Right lobe of liver (tissue), 6 donors: ENCODE measurements around the gene ZNF511. TPM values are rescaled to one million over a fixed set of nuclear protein-coding genes. Genes with fewer than 3 reads are reported as not detected.

Experiments used
- ATAC-seq, 4 donors: fragments of 200-7000 bp; cut with Tn5 transposase; one replicate each; pipeline ENCODE4 v1.9.1; 2020; ENCODE audit warnings: mild to moderate bottlenecking in 4 of 4, moderate library complexity in 4 of 4
- DNase-seq, 3 donors: peaks; one replicate each; pipeline ENCODE4 v3.0.0-alpha.2; 2020
- H3K27ac ChIP-seq, 3 donors: fragments of 200-600 bp; one replicate each; pipeline ENCODE4 v1.8.0; 2022
- H3K27me3 ChIP-seq, 2 donors: fragments of 200-600 bp; one replicate each; pipeline ENCODE4 v1.8.0; 2022
- H3K36me3 ChIP-seq, 4 donors: fragments of 200-600 bp; sonication (generic) in 1 of 4; one replicate each; pipeline versions ENCODE4 v1.5.1 to v1.8.0; 2017 to 2022; ENCODE audit warnings: control low read depth in 1 of 4
- H3K4me1 ChIP-seq, 4 donors: fragments of 200-600 bp; sonication (generic) in 1 of 4; one replicate each; pipeline versions ENCODE4 v1.5.1 to v1.8.0; 2017 to 2022; ENCODE audit warnings: control low read depth in 1 of 4
- H3K4me3 ChIP-seq, 3 donors: fragments of 200-600 bp; one replicate each; pipeline ENCODE4 v1.8.0; 2022
- H3K9me3 ChIP-seq, 4 donors: fragments of 200-600 bp; sonication (generic) in 1 of 4; one replicate each; pipeline versions ENCODE4 v1.5.1 to v1.8.0; 2017 to 2022; ENCODE audit warnings: control low read depth in 1 of 4
- POLR2A ChIP-seq: fragments of 450-650 bp; IDR thresholded peaks from one replicate; pipeline ENCODE4 v1.6.1; 2017; ENCODE audit warnings: antibody characterized with exemption, mild to moderate bottlenecking
- WGBS: methylation state at CpG from one replicate; pipeline ENCODE4 v1.1.6; 2018; ENCODE audit warnings: low coverage, low lambda C conversion rate; ENCODE audit not compliant: insufficient coverage; ENCODE audit errors: missing lambda C conversion rate; 5-methylcytosine and 5-hydroxymethylcytosine counted together
- intact Hi-C, 2 donors: fragments of 100-400 bp; cut with DNase I; formaldehyde crosslinking; loops; one replicate each; pipeline versions ENCODE4 v1.11.2 to v1.14.1; 2022
- small RNA-seq, 2 experiments: library from RNA; depleted of rRNA; stranded (forward); fragments of <200 nt; gene quantifications; one replicate each; pipeline ENCODE3, GENCODE V24; 2016
- total RNA-seq, 6 experiments: library from RNA; depleted of rRNA in 2 of 6; stranded (reverse); fragments of >200 nt in 2 of 6; fragmentation: NEBNext Ultra II Directional in 3 of 6; extraction: Animal tissue kit (Norgen Biotek cat#: 25700) in 3 of 6; gene quantifications; one replicate each; pipeline versions ENCODE4 v1.1.0 to v1.2.4, GENCODE V29; 2016 to 2023
- TF ChIP-seq, protein P1 (sequence below), 4 donors: fragments of 200-600 bp in 3 of 4; fragments of 450-650 bp in 1 of 4; IDR thresholded peaks; one replicate each; pipeline versions ENCODE4 v1.5.1 to v1.8.0; 2016 to 2022; ENCODE audit warnings: antibody characterized with exemption in 4 of 4, mild to moderate bottlenecking in 2 of 4
- donor health status: DM: no; HTN: yes; CAD: no.
- donor health status: DM: no; HTN: no; CAD: no.
- donor health status: DM: no; HTN: no; CAD: no.
- donor health status: DM: no; HTN: yes; CAD: no.
- donor health status: DM: no; HTN: yes; CAD: no.

The ZNF511 gene
- total RNA-seq, 6 experiments from 2014 or later, result 17.4 to 30.2 (median 25.9) TPM

DNA sequence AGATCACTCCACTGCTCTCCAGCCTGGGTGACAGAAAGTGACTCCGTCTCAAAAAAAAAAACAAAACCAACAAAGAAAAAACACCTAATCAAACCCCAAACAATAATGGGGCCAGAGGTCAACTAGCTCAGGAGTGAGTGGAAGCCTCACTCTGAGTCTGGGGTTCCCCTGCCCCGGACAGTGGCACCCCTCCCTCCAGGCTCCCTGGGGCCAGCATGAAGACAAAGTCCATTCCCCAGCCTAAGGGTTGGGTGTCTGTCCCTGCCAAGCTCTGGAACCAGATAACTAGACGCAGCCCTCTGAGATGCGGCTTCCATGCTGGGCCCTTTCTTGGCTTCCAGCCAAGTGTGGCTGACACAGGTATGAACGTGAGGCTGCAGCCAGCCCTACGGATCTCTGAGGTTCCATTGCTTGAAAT is 50.8 kb downstream of the ZNF511 start:
- peak overlapping the region; percentile 65 to 85 (median 71) for H3K27ac ChIP-seq
- H3K9me3 ChIP-seq, result no peaks in the 10 kb centered on the region
- 25% methylated on average over 1 of the region's 6 CpGs for WGBS
- no peak for TF ChIP-seq POLR2A
- TF ChIP-seq, protein P1, sequence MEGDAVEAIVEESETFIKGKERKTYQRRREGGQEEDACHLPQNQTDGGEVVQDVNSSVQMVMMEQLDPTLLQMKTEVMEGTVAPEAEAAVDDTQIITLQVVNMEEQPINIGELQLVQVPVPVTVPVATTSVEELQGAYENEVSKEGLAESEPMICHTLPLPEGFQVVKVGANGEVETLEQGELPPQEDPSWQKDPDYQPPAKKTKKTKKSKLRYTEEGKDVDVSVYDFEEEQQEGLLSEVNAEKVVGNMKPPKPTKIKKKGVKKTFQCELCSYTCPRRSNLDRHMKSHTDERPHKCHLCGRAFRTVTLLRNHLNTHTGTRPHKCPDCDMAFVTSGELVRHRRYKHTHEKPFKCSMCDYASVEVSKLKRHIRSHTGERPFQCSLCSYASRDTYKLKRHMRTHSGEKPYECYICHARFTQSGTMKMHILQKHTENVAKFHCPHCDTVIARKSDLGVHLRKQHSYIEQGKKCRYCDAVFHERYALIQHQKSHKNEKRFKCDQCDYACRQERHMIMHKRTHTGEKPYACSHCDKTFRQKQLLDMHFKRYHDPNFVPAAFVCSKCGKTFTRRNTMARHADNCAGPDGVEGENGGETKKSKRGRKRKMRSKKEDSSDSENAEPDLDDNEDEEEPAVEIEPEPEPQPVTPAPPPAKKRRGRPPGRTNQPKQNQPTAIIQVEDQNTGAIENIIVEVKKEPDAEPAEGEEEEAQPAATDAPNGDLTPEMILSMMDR (IDR thresholded peaks at IDR 0.05), result no peak
- ATAC-seq (peak; percentile 35 to 56 (median 43)), DNase-seq (peak; percentile 60 to 84 (median 75))
- peaks cover 0 to 53% (median 23%) of the 10 kb centered on the region in 4 donors for H3K4me1 ChIP-seq
- no peaks in the 10 kb centered on the region for H3K27me3 ChIP-seq
- H3K4me3 ChIP-seq, result peak overlapping the region in 2 of 3 donors; percentile 72 to 94
- intact Hi-C loops, result no loop called here
- H3K36me3 ChIP-seq, result peaks cover 0 to 26% (median 15%) of the 10 kb centered on the region in 4 donors

DNA sequence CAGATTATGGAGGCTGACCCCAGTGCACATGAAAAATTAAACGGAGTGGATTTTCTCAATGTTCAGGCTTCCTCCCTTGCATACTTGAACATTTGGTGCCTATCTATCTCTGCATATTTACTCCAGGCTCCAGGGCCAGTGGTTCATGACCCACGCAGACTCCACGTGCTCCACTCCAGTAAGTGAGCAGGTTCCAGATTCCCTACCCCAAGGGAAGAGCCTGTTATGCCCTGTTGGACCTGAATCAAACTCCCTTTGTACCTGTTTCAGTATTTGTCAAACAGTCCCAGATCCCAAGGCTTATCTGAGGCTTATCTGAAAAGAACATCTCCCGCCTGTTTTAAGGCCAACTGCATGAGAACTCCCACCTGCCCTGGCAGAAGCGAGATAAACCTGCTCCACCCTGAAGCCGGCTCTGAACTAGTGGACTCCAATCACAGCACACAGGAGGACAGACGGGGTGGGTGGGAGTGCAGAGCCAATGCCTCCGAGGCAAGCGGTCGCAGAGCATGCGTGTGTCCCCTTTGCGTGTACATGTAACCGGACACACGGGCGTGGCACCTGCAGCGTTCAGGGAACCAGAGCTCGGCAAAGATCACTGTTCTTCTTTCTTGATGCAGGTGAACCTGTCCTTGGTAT is 51.4 kb downstream of the ZNF511 start:
- TF ChIP-seq, protein P1 (IDR thresholded peaks at IDR 0.05), result no peak
- no peak for TF ChIP-seq POLR2A
- H3K9me3 ChIP-seq, result no peaks in the 10 kb centered on the region
- ATAC-seq (peak; percentile 37 to 65 (median 55)), DNase-seq (peak; percentile 64 to 92 (median 89))
- intact Hi-C loops, result no loop called here
- peak overlapping the region in 2 of 3 donors; percentile 71 to 85 for H3K27ac ChIP-seq
- peak overlapping the region in 1 of 3 donors; percentile 6 for H3K4me3 ChIP-seq
- H3K4me1 ChIP-seq, result peaks cover 0 to 48% (median 20%) of the 10 kb centered on the region in 4 donors
- peaks cover 0 to 32% (median 17%) of the 10 kb centered on the region in 4 donors for H3K36me3 ChIP-seq
- H3K27me3 ChIP-seq, result no peaks in the 10 kb centered on the region
- 36% methylated on average over 6 of the region's 17 CpGs for WGBS

DNA sequence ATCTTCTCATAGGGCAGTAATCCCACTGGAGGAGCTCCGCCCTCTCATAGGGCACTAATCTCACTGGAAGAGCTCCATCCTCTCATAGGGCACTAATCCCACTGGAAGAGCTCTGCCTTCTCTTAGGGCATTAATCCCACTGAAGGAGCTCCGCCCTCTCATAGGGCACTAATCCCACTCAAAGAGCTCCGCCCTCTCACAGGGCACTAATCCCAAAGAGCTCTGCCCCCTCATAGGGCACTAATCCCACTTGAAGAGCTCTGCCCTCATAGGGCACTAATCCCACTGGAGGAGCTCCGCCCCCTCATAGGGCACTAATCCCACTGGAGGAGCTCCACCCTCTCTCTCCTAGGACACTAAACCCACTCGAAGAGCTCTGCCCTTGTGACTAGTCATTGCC is 52.5 kb downstream of the ZNF511 start:
- ATAC-seq (no peak), DNase-seq (no peak)
- Histone ChIP-seq H3K4me3 (no peak overlapping the region), H3K9me3 (no peaks in the 10 kb centered on the region), H3K27me3 (no peaks in the 10 kb centered on the region), H3K27ac (peak overlapping the region in 1 of 3 donors; percentile 44), H3K4me1 (peaks cover 0 to 36% (median 15%) of the 10 kb centered on the region in 4 donors), H3K36me3 (peaks cover 0 to 43% (median 26%) of the 10 kb centered on the region in 4 donors)
- intact Hi-C loops, result no loop called here
- WGBS, result 90% methylated on average over 2 of the region's 5 CpGs
- TF ChIP-seq, protein P1 (IDR thresholded peaks at IDR 0.05), result no peak
- TF ChIP-seq POLR2A, result no peak

DNA sequence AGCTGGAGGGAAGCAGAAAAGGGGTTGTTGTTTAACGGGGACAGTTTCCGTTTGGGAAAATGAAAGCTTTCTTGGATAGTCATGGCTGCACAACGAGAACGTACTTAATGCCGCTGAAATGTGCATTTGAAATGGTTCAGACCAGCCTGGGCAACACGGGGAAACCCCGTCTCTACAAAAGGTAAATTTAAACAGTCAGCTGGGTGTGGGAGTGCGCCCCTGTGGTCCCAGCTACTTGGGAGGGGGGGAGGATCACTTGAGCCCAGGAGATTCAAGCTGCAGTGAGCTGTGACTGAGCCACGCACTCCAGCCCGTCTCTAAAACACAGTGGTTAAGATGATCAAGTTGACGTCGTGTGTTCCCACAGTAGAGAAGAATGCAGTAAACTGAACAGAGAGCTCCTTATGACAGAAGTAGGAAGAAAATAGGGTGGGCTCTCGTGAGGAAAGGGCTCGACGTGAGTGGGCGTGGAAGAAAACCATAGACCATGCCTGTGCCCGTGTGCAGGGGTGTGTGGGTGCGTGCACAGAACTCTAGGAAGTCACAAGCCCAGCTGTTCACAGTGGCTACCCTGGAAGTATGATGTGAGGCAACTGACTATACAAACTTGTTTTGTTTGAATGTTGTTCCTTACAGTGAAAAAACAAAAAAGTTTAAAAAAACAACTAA is 53.2 kb downstream of the ZNF511 start:
- 83% methylated on average over 15 of the region's 18 CpGs for WGBS
- Histone ChIP-seq H3K27ac (no peak overlapping the region), H3K36me3 (peaks cover 0 to 50% (median 32%) of the 10 kb centered on the region in 4 donors), H3K27me3 (no peaks in the 10 kb centered on the region), H3K9me3 (no peaks in the 10 kb centered on the region), H3K4me3 (no peak overlapping the region), H3K4me1 (peaks cover 0 to 30% (median 12%) of the 10 kb centered on the region in 4 donors)
- no peak for DNase-seq
- TF ChIP-seq, protein P1 (IDR thresholded peaks at IDR 0.05), result no peak
- no peak for TF ChIP-seq POLR2A
- no peak for ATAC-seq
- intact Hi-C loops, result no loop called here

Small RNA genes within 50 kb of the gene (small RNA-seq; reads per million reads assigned to genes)
- gene BANF1P2, result 0 reads per million in 2 experiments

Other genes with a start within 250 kb of the ZNF511 start
- under 1 TPM in 5 of 6 experiments, not detected in 1; 0.10 to 0.46 (median 0.16) TPM for gene ADGRA1, start 221.0 kb upstream of the ZNF511 start, total RNA-seq
- gene KNDC1, start 148.7 kb upstream of the ZNF511 start, total RNA-seq, result 10 to 100 TPM in 2 of 6 experiments, 1 to 10 TPM in 3, under 1 TPM in 1; 0.54 to 11.6 (median 8.2) TPM
- gene UTF1, start 78.7 kb upstream of the ZNF511 start, total RNA-seq, result not detected
- gene VENTX, start 71.1 kb upstream of the ZNF511 start, total RNA-seq, result under 1 TPM; 0.09 to 0.38 (median 0.19) TPM
- 1 to 10 TPM; 2.6 to 8.8 (median 5.2) TPM for gene ADAM8, start 32.0 kb upstream of the ZNF511 start, total RNA-seq
- 10 to 100 TPM; 19.6 to 30.0 (median 25.6) TPM for gene TUBGCP2, start within 50 bp of the ZNF511 start, total RNA-seq
- gene CALY, start 28.0 kb downstream of the ZNF511 start, total RNA-seq, result not detected
- 100 to 1,000 TPM; 177 to 522 (median 298) TPM for gene PRAP1, start 38.5 kb downstream of the ZNF511 start, total RNA-seq
- gene FUOM, start 49.1 kb downstream of the ZNF511 start, total RNA-seq, result 100 to 1,000 TPM in 4 of 6 experiments, 10 to 100 TPM in 2; 76.1 to 158 (median 124) TPM
- gene ECHS1, start 64.4 kb downstream of the ZNF511 start, total RNA-seq, result 100 to 1,000 TPM; 293 to 780 (median 436) TPM
- 10 to 100 TPM in 4 of 6 experiments, 1 to 10 TPM in 2; 9.4 to 15.9 (median 11.9) TPM for gene PAOX, start 70.3 kb downstream of the ZNF511 start, total RNA-seq
- gene MTG1, start 85.2 kb downstream of the ZNF511 start, total RNA-seq, result 10 to 100 TPM; 25.1 to 45.7 (median 34.5) TPM
- gene SPRN, start 115.7 kb downstream of the ZNF511 start, total RNA-seq, result 10 to 100 TPM in 2 of 6 experiments, under 1 TPM in 3, not detected in 1; 0.07 to 15.1 (median 0.11) TPM
- 1 to 10 TPM in 2 of 6 experiments, under 1 TPM in 4; 0.18 to 1.6 (median 0.33) TPM for gene SCART1, start 145.0 kb downstream of the ZNF511 start, total RNA-seq
- 1,000 to 10,000 TPM; 1,651 to 5,193 (median 3,912) TPM for gene CYP2E1, start 218.4 kb downstream of the ZNF511 start, total RNA-seq